Mesendoderm (in vitro differentiated cells): Measurements from ENCODE around the gene ZNF443.
A peak's percentile ranks its signal among the peaks of the same experiment; 100 is the strongest.
"Not testable (repeated sequence)": the region's sequence is repeated elsewhere in the genome, so short reads cannot be mapped to it uniquely, and the experiment has no call there.

Experiments used
- DNase-seq: peaks from one replicate; pipeline ENCODE4 v3.0.0; 2013
- H2AK5ac ChIP-seq: 2 replicates; pipeline ENCODE4 v1.6.1; 2013; ENCODE audit warnings: low read length, inconsistent platforms
- H2BK120ac ChIP-seq: 2 replicates; pipeline ENCODE4 v1.6.1; 2013; ENCODE audit warnings: low read depth, mild to moderate bottlenecking, low read length, moderate library complexity, mixed read lengths
- H2BK15ac ChIP-seq: replicated peaks from 2 replicates; pipeline ENCODE4 v1.6.1; 2013; ENCODE audit warnings: low read depth, mild to moderate bottlenecking, moderate library complexity
- H2BK5ac ChIP-seq: 2 replicates; pipeline ENCODE4 v1.6.1; 2013; ENCODE audit warnings: low read length, inconsistent platforms
- H3K18ac ChIP-seq: 2 replicates; pipeline ENCODE4 v1.6.1; 2013; ENCODE audit warnings: mild to moderate bottlenecking, low read length, mixed read lengths
- H3K23ac ChIP-seq: one replicate; pipeline ENCODE4 v1.6.1; 2013; ENCODE audit warnings: low read length
- H3K27ac ChIP-seq: 2 replicates; pipeline ENCODE4 v1.5.1; 2013; ENCODE audit warnings: low read depth, mild to moderate bottlenecking, inconsistent platforms, low read length, moderate library complexity
- H3K27me3 ChIP-seq: 2 replicates; pipeline ENCODE4 v1.6.1; 2013; ENCODE audit warnings: low read length, control low read depth, mild to moderate bottlenecking, inconsistent platforms; ENCODE audit not compliant: insufficient read depth, poor library complexity
- H3K36me3 ChIP-seq: 2 replicates; pipeline ENCODE4 v1.6.1; 2013; ENCODE audit warnings: low read length, inconsistent platforms; ENCODE audit not compliant: control insufficient read depth, insufficient read depth
- H3K4ac ChIP-seq: one replicate; pipeline ENCODE4 v1.6.1; 2013; ENCODE audit warnings: low read depth, mild to moderate bottlenecking, low read length, moderate library complexity
- H3K4me1 ChIP-seq: 2 replicates; pipeline ENCODE4 v1.6.1; 2013; ENCODE audit warnings: low read depth, low read length, inconsistent platforms; ENCODE audit not compliant: control insufficient read depth
- H3K4me2 ChIP-seq: 2 replicates; pipeline ENCODE4 v1.6.1; 2013; ENCODE audit warnings: low read length
- H3K4me3 ChIP-seq: 2 replicates; pipeline ENCODE4 v1.5.1; 2013; ENCODE audit warnings: mild to moderate bottlenecking, low read length
- H3K56ac ChIP-seq: one replicate; pipeline ENCODE4 v1.6.1; 2013; ENCODE audit warnings: low read length
- H3K79me1 ChIP-seq: 2 replicates; pipeline ENCODE4 v1.6.1; 2013; ENCODE audit warnings: low read length, inconsistent platforms
- H3K79me2 ChIP-seq: 2 replicates; pipeline ENCODE4 v1.6.1; 2013; ENCODE audit warnings: mild to moderate bottlenecking, low read length; ENCODE audit not compliant: control insufficient read depth, insufficient read depth
- H3K9ac ChIP-seq: 2 replicates; pipeline ENCODE4 v1.6.1; 2013; ENCODE audit warnings: low read length, inconsistent platforms
- H4K5ac ChIP-seq: one replicate; pipeline ENCODE4 v1.6.1; 2013; ENCODE audit warnings: low read length
- H4K8ac ChIP-seq: one replicate; pipeline ENCODE4 v1.6.1; 2013; ENCODE audit warnings: low read depth, mild to moderate bottlenecking, control low read depth, low read length, moderate library complexity
- WGBS: extraction: QIAGEN DNeasy Blood & Tissue Kit; methylation state at CpG from one replicate; pipeline ENCODE4 v1.1.7; 2013; ENCODE audit warnings: low lambda C conversion rate, missing lambda C conversion rate; ENCODE audit not compliant: insufficient coverage; ENCODE audit errors: extremely low coverage; 5-methylcytosine and 5-hydroxymethylcytosine counted together

The ZNF443 gene

DNA sequence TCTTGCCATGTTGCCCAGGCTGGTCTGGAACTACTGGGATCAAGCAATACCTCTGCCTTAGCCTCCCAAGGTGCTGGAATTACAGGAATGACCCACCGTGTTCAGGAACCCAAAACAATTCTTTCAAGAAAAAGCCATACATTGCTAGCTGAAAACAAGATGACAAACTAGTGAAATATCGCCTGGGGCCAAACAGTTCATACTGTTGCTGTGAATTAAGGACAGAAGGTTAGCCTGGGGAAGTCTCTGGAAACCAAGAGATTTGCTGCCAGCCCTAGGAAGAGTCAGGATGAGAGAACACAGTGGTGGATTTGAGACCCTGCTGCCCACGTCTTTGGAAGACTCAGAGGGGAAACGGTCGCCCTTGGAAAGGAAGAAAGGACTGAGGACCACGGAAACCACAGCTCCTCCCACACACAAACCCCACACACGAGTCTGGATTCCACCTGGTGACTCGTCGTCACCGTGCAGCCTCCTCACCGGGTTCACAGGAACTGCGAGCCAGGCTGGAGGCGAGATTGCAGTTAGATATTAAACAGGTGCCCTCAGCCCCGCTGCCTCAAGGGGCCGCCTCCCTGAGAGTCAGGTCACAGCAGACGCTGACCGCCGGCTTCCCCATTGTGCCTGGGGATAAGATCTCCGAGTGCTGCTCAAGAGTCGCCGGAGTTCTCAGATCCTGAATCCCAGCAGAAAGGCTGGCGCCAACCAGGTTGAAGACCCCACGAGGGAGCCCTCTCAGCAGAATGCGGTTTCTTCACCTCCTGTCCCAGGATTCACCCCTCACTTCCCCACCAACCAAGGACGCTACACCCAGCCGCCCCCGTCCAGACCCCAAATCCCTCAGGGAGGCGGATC lies 908 bp downstream of the ZNF443 start:
- not testable (repeated sequence) for H3K23ac ChIP-seq, H3K36me3 ChIP-seq, H2AK5ac ChIP-seq, H3K4me1 ChIP-seq, H3K79me1 ChIP-seq, H3K79me2 ChIP-seq, H4K5ac ChIP-seq, H2BK15ac ChIP-seq, H2BK120ac ChIP-seq, H3K27me3 ChIP-seq, H2BK5ac ChIP-seq, H4K8ac ChIP-seq
- Histone ChIP-seq H3K18ac (peak overlapping the region; percentile 15), H3K9ac (peak overlapping the region; percentile 82), H3K4ac (peak overlapping the region; percentile 37), H3K56ac (peak overlapping the region; percentile 94), H3K4me2 (peak overlapping the region; percentile 23), H3K4me3 (peak overlapping the region; percentile 36), H3K27ac (peak overlapping the region; percentile 66)
- WGBS = no CpG with 5 or more reads among the region's 28 CpGs
- peak; percentile 77 for DNase-seq

DNA sequence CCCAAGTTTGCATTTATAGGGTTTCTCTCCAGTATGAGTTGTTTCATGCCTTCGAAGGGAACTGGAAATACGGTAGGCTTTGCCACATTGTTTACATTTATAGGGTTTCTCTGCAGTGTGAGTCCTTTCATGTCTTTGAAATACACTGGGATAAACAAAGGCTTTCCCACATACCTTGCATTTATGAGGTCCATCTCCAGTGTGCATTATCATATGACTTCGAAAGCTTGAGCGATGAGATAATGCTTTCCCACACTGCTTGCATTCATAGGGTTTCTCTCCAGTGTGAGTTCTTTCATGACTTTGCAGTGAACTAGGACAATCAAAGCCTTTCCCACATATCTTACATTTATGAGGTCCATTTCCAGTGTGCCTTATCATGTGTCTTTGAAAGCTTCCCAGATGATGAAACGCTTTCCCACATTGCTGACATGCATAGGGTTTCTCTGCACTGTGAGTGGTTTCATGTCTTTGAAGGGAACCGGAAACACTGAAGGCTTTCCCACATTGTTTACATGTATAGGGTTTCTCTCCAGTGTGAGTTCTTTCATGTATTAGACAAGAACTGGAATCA lies 10.0 kb downstream of the ZNF443 start:
- not testable (repeated sequence) for H3K4ac ChIP-seq, H3K27ac ChIP-seq, H3K23ac ChIP-seq, H2AK5ac ChIP-seq, H3K56ac ChIP-seq, H3K9ac ChIP-seq, H4K5ac ChIP-seq, DNase-seq, H3K79me1 ChIP-seq, H2BK120ac ChIP-seq, H4K8ac ChIP-seq, H2BK5ac ChIP-seq, H3K27me3 ChIP-seq, H3K18ac ChIP-seq, H3K4me3 ChIP-seq, H3K79me2 ChIP-seq, H3K4me1 ChIP-seq, H2BK15ac ChIP-seq, H3K36me3 ChIP-seq, H3K4me2 ChIP-seq
- WGBS = no CpG with 5 or more reads among the region's 6 CpGs

GRCh38 chr19:12425888-12426274 lies 14.9 kb downstream of the ZNF443 start:
- H3K36me3 ChIP-seq = no peaks in the 10 kb centered on the region
- no CpG with 5 or more reads among the region's 4 CpGs for WGBS
- no peak overlapping the region for H3K27ac ChIP-seq

DNA sequence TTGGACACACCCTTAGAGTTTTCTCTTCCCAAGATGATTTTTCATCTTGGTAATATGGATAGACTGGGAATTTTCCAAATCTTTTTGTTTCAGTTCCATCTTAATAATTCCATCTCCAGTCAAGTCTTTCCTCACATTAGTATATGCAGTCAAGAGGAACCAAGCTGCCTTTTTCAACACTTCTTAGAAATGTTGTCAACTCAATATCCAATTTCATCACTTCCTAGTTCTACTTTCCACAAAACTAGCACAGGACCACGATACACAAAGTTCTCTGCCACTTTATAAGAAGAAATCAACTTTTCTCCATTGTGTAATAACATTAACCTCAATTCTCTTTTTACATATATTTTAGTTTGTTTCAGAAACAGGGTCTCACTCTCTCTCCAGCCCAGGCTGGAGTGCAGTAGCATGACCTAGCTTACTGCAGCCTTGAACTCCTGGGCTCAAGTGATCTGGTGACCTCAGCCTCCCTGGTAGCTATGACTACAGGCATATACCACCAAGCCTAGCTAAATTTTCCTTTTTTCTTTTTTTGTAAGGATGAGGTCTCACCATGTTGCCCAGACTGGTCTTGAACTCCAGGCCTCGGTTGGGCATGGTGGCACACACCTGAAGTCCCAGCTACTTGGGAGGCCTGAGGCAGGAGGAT lies 15.5 kb downstream of the ZNF443 start:
- no peak overlapping the region for H3K4me2 ChIP-seq
- no peaks in the 10 kb centered on the region for H3K4me1 ChIP-seq
- no peak overlapping the region for H3K27ac ChIP-seq
- H3K56ac ChIP-seq = no peak overlapping the region
- H3K27me3 ChIP-seq = no peaks in the 10 kb centered on the region
- no peak overlapping the region for H2AK5ac ChIP-seq
- no peak overlapping the region for H3K9ac ChIP-seq
- no peak overlapping the region for H3K4ac ChIP-seq
- no peak overlapping the region for H2BK5ac ChIP-seq
- no peak overlapping the region for H2BK120ac ChIP-seq
- no peak overlapping the region for H3K23ac ChIP-seq
- no peak overlapping the region for H3K18ac ChIP-seq
- H3K79me2 ChIP-seq = no peaks in the 10 kb centered on the region
- WGBS = 100% methylated on average over 1 of the region's 2 CpGs
- no peak overlapping the region for H3K4me3 ChIP-seq
- DNase-seq = no peak
- H4K8ac ChIP-seq = no peak overlapping the region
- H3K36me3 ChIP-seq = no peaks in the 10 kb centered on the region
- H4K5ac ChIP-seq = no peak overlapping the region
- no peaks in the 10 kb centered on the region for H3K79me1 ChIP-seq
- H2BK15ac ChIP-seq = no peak overlapping the region

More at GRCh38 chr19:12425888-12426274, 14.9 kb downstream of the ZNF443 start:
- no peaks in the 10 kb centered on the region for H3K4me1 ChIP-seq
- H3K56ac ChIP-seq = no peak overlapping the region
- H3K18ac ChIP-seq = no peak overlapping the region
- no peak overlapping the region for H4K5ac ChIP-seq
- no peak overlapping the region for H3K9ac ChIP-seq
- no peak for DNase-seq
- no peak overlapping the region for H2AK5ac ChIP-seq
- no peaks in the 10 kb centered on the region for H3K79me2 ChIP-seq
- H3K23ac ChIP-seq = no peak overlapping the region
- H3K27me3 ChIP-seq = no peaks in the 10 kb centered on the region
- H2BK5ac ChIP-seq = no peak overlapping the region
- no peaks in the 10 kb centered on the region for H3K79me1 ChIP-seq
- no peak overlapping the region for H2BK15ac ChIP-seq
- no peak overlapping the region for H3K4me2 ChIP-seq
- H3K4ac ChIP-seq = no peak overlapping the region
- H2BK120ac ChIP-seq = no peak overlapping the region
- H3K4me3 ChIP-seq = no peak overlapping the region
- no peak overlapping the region for H4K8ac ChIP-seq

DNA sequence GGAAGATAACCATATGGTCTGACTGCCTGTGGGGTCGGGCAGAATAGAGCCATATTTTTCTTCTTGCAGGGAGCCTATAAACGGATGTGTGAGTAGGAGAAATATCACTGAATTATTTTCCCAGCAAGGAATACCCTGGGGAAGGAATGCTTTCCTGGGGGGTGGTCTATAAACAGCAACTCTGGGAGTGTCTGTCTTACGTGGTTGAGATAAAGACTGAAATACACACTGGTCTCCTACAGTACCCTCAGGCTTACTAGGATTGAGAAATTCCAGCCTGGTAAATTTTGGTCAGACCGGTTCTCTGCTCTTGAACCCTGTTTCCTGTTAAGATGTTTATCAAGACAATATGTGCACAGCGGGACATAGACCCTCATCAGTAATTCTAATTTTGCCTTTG lies 23.5 kb downstream of the ZNF443 start:
- not testable (repeated sequence) for H2BK120ac ChIP-seq, H3K56ac ChIP-seq, H3K9ac ChIP-seq, H3K18ac ChIP-seq, H3K79me1 ChIP-seq, H2BK5ac ChIP-seq, H3K4ac ChIP-seq, H4K5ac ChIP-seq, H2BK15ac ChIP-seq, H3K27me3 ChIP-seq, H3K27ac ChIP-seq, H3K4me2 ChIP-seq, H3K23ac ChIP-seq, H3K79me2 ChIP-seq, H3K4me3 ChIP-seq, H3K4me1 ChIP-seq, H4K8ac ChIP-seq, H3K36me3 ChIP-seq, H2AK5ac ChIP-seq
- DNase-seq = peak; percentile 29
- no CpG with 5 or more reads among the region's 5 CpGs for WGBS
